Effector CD8-positive, alpha-beta T cell (primary cell): ENCODE results near the gene EXD2.
"Not testable (repeated sequence)": the region's sequence is repeated elsewhere in the genome, so short reads cannot be mapped to it uniquely, and the experiment has no call there.

Source experiments
- DNase-seq: peaks from one replicate; lab custom pipeline; 2025; lab: John Stamatoyannopoulos, UW
- total RNA-seq, 4 experiments: gene quantifications; one replicate each; lab custom pipeline; 2026; lab: John Stamatoyannopoulos, UW

Gene EXD2
- total RNA-seq: 13.1 to 21.4 (median 16.8) reads per million in 4 experiments

- DNase-seq: peak; percentile 41
Observed at GRCh38 chr14:69191340-69192111, at the start of gene EXD2. TSS of gene EXD2 (plus strand) at chr14:69191498. CDS start at chr14:69209471, 17,973 bp downstream.

GRCh38 chr14:69141550-69141949 is 49.7 kb upstream of the EXD2 start:
- no peak for DNase-seq

GRCh38 chr14:69142101-69142500 is 49.2 kb upstream of the EXD2 start:
- no peak for DNase-seq

- DNase-seq: no peak
Observed at GRCh38 chr14:69149461-69150244, 41.6 kb upstream of the EXD2 start.

- DNase-seq: peak; percentile 74
Observed at GRCh38 chr14:69151458-69152180, 39.7 kb upstream of the EXD2 start.

GRCh38 chr14:69152181-69152901 is 39.0 kb upstream of the EXD2 start:
- DNase-seq: peak; percentile 55

- DNase-seq: peak; percentile 81
Observed at GRCh38 chr14:69152902-69153151, 38.5 kb upstream of the EXD2 start, which contains the start of gene DCAF5. TSS of gene DCAF5 (minus strand) at chr14:69153119. CDS start at chr14:69152978, 141 bp downstream.

GRCh38 chr14:69153152-69153872 is 38.0 kb upstream of the EXD2 start:
- DNase-seq: no peak

- no peak for DNase-seq
Observed at GRCh38 chr14:69153873-69154270, 37.4 kb upstream of the EXD2 start.

- DNase-seq: no peak
Observed at GRCh38 chr14:69154779-69155178, 36.5 kb upstream of the EXD2 start.

GRCh38 chr14:69156224-69156623 is 35.1 kb upstream of the EXD2 start:
- no peak for DNase-seq

GRCh38 chr14:69161590-69161989 is 29.7 kb upstream of the EXD2 start:
- DNase-seq: no peak

GRCh38 chr14:69165787-69166186 is 25.5 kb upstream of the EXD2 start:
- DNase-seq: not testable (repeated sequence)

GRCh38 chr14:69170839-69171238 is 20.5 kb upstream of the EXD2 start:
- no peak for DNase-seq

- no peak for DNase-seq
Observed at GRCh38 chr14:69171569-69171968, 19.7 kb upstream of the EXD2 start.

GRCh38 chr14:69175130-69175529 is 16.2 kb upstream of the EXD2 start:
- no peak for DNase-seq

- DNase-seq: no peak
Observed at GRCh38 chr14:69181491-69181890, 9.8 kb upstream of the EXD2 start.

- not testable (repeated sequence) for DNase-seq
Observed at GRCh38 chr14:69182580-69182979, 8.7 kb upstream of the EXD2 start.

- DNase-seq: no peak
Observed at GRCh38 chr14:69183735-69184134, 7.6 kb upstream of the EXD2 start.

- DNase-seq: no peak
Observed at GRCh38 chr14:69190191-69190590, 1.1 kb upstream of the EXD2 start.

- no peak for DNase-seq
Observed at GRCh38 chr14:69193721-69194120, 2.4 kb downstream of the EXD2 start.
